Lower leg skin (tissue), 3 donors: ENCODE data around the gene CCDC9B.

Experiments used
- POLR2A ChIP-seq, 2 donors: fragments of 450-650 bp; IDR thresholded peaks; one replicate each; pipeline ENCODE4 v1.6.1; 2016 to 2017; ENCODE audit warnings: antibody characterized with exemption in 2 of 2, mild to moderate bottlenecking in 1 of 2, moderate library complexity in 1 of 2
- TF ChIP-seq, protein P1 (sequence below), 3 donors: fragments of 450-650 bp; IDR thresholded peaks; one replicate each; pipeline ENCODE4 v1.5.1; 2016; ENCODE audit warnings: antibody characterized with exemption in 3 of 3, mild to moderate bottlenecking in 3 of 3, moderate library complexity in 2 of 3

DNA sequence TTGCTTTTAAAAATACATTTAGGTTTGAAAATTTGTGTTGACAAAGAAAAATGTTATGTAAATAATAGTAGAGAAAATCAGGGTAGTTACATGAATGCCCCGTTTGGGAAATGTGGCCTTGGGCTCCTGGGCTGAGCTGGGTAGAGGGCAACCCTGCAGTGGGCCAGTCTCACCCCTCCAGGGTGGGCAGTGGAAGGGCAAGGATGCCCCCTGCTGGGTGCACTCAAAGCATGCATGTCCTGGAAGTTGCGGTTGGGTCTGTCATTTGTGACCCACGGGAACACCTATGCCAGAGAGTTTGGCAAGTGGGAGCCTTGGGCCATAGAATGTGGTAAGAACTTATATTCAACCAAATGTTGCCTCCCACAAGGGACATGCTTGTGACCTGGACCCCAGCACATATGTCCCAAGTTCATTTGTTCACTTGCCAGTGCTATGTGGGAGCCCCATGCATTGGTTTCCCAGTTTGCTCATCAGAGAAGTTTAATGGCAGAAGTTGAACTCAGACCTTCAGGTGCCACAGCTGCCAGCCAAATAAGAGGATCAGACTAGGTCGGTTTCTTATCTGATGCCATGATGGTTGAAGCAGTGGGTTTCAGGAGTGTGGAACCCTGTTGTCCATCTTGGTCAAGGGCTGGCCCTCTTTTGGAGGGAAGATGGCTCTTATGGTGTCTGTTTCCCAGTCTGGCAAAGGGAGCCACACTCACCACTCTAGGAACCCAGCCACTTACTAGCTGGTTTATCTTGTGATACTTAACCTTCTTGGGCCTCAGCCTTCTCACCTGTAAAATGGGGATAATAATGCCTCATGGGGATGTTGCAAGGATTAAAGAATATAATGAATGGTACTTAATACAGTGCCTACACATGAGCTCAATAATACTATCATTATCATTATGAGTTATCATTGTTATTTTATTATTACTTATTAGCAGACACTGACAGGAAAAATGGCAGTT, 30.5 kb downstream of the CCDC9B start:
- TF ChIP-seq, protein P1, sequence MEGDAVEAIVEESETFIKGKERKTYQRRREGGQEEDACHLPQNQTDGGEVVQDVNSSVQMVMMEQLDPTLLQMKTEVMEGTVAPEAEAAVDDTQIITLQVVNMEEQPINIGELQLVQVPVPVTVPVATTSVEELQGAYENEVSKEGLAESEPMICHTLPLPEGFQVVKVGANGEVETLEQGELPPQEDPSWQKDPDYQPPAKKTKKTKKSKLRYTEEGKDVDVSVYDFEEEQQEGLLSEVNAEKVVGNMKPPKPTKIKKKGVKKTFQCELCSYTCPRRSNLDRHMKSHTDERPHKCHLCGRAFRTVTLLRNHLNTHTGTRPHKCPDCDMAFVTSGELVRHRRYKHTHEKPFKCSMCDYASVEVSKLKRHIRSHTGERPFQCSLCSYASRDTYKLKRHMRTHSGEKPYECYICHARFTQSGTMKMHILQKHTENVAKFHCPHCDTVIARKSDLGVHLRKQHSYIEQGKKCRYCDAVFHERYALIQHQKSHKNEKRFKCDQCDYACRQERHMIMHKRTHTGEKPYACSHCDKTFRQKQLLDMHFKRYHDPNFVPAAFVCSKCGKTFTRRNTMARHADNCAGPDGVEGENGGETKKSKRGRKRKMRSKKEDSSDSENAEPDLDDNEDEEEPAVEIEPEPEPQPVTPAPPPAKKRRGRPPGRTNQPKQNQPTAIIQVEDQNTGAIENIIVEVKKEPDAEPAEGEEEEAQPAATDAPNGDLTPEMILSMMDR (IDR thresholded peaks at IDR 0.05): no peak
- no peak for TF ChIP-seq POLR2A (IDR thresholded peaks at IDR 0.05)
